ENCODE data around the gene ZNF423.

DNA sequence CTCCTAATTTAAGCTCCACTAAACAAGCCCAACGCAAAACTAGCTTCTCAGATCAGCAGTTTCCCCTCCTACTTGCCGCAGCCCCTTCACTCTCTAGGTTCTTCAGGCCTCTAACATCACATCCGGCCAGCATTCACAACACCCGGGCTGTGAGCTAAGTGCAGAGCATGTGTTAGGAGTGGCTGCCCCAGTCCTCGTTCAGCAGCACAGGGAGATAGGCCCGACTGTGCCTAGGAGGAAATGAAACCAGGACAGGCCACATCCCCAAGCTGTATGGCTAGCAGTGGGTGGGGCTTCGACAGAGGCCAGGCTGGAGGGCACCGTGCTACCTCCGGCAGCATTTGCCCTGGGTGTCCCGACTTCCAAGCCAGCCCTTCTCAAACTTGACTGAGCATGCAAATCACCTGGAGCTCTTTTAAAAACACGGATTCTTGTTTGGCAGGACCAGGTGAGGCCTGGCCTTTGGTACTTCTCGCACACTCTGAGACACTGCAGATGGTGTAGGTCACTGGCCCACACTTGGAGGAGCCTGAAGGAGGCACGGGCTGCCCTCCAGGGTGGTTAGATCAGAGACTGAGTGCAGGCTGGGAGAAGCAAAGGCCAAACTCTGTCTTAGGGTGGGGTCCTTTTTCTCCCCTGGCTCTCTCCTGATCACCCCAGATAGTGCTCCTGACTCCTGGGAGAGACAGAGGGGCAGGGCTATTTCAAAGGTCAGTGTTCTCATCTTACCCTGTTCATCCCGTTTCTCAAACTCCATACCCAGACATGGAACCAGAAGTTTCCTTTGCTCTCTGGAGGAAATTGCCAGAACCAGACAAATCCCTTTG is 280.4 kb downstream of the ZNF423 start:
- no peak for TF ChIP-seq GATA2 (IDR thresholded peaks at IDR 0.05; ENCODE audit: low read depth, low read length)
- no peak for TF ChIP-seq GATA3 (IDR thresholded peaks at IDR 0.05; ENCODE audit: low read depth, low read length)

All from SH-SY5Y (cell line).